WERI-Rb-1 (cell line): ENCODE measurements around the gene ALOX15B.
A peak's percentile ranks its signal among the peaks of the same experiment; 100 is the strongest.

Source experiments
- DNase-seq: peaks from one replicate; pipeline ENCODE4 v3.0.0-alpha.2; 2020
- H3K27ac ChIP-seq: fragments of 250-450 bp; sonication (Bioruptor Pico); 2 replicates; pipeline ENCODE4 v1.5.1; 2020; ENCODE audit warnings: mild to moderate bottlenecking, moderate library complexity
- H3K27me3 ChIP-seq: fragments of 250-450 bp; sonication (Bioruptor Pico); 2 replicates; pipeline ENCODE4 v1.5.1; 2021; ENCODE audit warnings: mild to moderate bottlenecking, low read depth, moderate library complexity; ENCODE audit not compliant: insufficient read depth, severe bottlenecking
- H3K36me3 ChIP-seq: fragments of 250-450 bp; sonication (Bioruptor Pico); 2 replicates; pipeline ENCODE4 v1.5.1; 2020; ENCODE audit warnings: mild to moderate bottlenecking, moderate library complexity
- H3K4me3 ChIP-seq: 2 replicates; pipeline ENCODE4 v1.5.1; 2011; ENCODE audit warnings: low read depth, mild to moderate bottlenecking, control low read depth, low read length
- H3K9me3 ChIP-seq: fragments of 250-450 bp; sonication (Bioruptor Pico); 2 replicates; pipeline ENCODE4 v1.5.1; 2021; ENCODE audit warnings: mild to moderate bottlenecking, moderate library complexity; ENCODE audit not compliant: severe bottlenecking
- CTCF ChIP-seq: IDR thresholded peaks from 2 replicates; pipeline ENCODE4 v1.5.1; 2011; ENCODE audit warnings: low read depth, mild to moderate bottlenecking, control low read depth, inconsistent platforms, low read length

The ALOX15B gene

DNA sequence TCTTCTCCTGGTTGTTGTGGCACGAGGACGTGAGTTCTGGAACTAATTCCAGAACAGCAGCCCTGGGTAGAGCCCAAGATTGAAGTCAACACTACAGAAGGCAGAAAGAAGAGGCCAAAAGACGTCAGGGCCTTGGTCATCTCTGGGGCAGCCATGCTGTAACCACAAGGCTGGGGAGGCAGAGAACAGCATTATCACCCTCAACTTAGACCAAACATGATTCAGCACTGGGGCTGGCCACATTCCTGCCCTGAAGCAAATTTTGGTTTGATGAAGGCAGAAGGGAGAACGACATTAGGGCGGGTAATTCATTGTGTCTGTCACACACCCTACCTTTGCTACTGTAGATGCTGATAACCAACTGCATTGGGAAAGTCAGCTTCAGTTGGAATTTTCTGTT is 9.7 kb upstream of the ALOX15B start:
- Histone ChIP-seq H3K27me3 (peaks cover 11% of the 10 kb centered on the region), H3K36me3 (no peaks in the 10 kb centered on the region), H3K9me3 (no peaks in the 10 kb centered on the region), H3K4me3 (no peak overlapping the region), H3K27ac (no peak overlapping the region)
- no peak for DNase-seq
- TF ChIP-seq CTCF: no peak

- no peak for DNase-seq
- Histone ChIP-seq H3K4me3 (no peak overlapping the region), H3K27ac (no peak overlapping the region), H3K36me3 (no peaks in the 10 kb centered on the region), H3K9me3 (no peaks in the 10 kb centered on the region), H3K27me3 (peaks cover 11% of the 10 kb centered on the region)
- TF ChIP-seq CTCF: no peak
Observed at GRCh38 chr17:8031261-8031661, 7.6 kb upstream of the ALOX15B start.

DNA sequence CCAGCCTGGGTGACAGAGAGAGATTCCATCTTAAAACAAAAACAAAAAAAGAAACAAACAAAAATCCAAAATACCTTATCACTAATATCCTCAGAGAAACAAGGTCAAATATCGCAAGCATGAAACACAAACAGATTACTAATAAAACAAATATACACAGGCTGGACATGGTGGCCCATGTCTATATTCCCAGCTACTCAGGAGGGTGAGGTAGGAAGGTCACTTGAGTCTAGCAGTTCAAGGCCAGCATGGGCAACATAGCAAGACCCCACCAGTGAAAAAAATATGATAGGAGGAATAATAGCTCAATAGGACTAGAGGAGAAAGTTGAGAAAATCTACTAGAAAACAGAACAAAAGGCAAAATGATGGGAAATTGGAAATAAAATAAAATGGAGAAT is 6.9 kb upstream of the ALOX15B start:
- Histone ChIP-seq H3K9me3 (no peaks in the 10 kb centered on the region), H3K27ac (no peak overlapping the region), H3K36me3 (no peaks in the 10 kb centered on the region), H3K27me3 (peaks cover 9% of the 10 kb centered on the region), H3K4me3 (no peak overlapping the region)
- DNase-seq: no peak
- no peak for TF ChIP-seq CTCF

DNA sequence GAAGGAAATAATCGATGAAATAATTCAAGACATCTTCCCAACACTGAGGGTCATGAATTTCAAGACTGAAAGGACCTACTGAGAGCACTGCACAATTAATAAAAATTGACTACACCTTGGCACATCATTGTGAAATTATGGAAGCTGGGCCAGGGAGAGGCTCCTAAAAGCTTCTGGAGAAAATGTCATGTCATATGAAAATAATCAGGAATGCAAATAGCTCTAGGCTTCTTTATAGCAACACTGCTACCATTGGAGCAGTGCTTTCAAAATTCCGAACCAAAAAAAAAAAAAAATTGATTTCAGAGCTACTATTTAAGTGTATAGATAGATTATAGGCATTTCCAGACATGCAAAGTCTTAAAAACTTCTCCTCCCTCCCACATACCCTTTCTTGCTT is 6.4 kb upstream of the ALOX15B start:
- no peaks in the 10 kb centered on the region for H3K36me3 ChIP-seq
- H3K27ac ChIP-seq: no peak overlapping the region
- H3K27me3 ChIP-seq: peaks cover 4% of the 10 kb centered on the region
- H3K4me3 ChIP-seq: no peak overlapping the region
- no peak for DNase-seq
- no peak for TF ChIP-seq CTCF
- no peaks in the 10 kb centered on the region for H3K9me3 ChIP-seq

DNA sequence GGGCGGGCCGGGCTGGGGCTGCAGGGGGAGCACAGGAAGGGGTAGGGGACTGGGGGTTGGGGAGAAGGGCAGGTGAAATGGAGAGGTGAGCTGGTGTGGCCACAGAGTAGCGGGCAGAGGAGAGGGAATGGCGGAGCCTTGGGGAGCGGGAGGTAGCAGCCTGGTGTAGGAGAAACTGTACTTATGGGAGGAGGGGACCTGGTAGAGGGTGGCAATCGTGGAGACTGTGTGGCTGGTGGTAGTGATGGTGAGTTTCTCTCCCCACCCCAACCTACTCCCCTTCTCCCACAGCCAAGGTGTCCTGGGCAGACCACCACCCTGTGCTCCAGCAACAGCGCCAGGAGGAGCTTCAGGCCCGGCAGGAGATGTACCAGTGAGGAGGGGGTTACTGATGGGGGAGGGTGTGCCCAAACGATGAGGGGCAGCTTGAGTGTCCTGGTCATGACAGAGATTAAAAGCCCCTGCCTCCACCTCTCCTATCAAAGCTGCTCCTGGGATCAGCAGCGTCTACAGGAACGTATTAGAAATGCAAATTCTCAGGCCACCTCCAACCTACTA is 831 bp downstream of the ALOX15B start:
- no peak for TF ChIP-seq CTCF
- H3K9me3 ChIP-seq: no peaks in the 10 kb centered on the region
- no peaks in the 10 kb centered on the region for H3K27me3 ChIP-seq
- no peak overlapping the region for H3K27ac ChIP-seq
- no peaks in the 10 kb centered on the region for H3K36me3 ChIP-seq
- DNase-seq: no peak
- H3K4me3 ChIP-seq: no peak overlapping the region

GRCh38 chr17:8041249-8041928 is 2.5 kb downstream of the ALOX15B start:
- no peaks in the 10 kb centered on the region for H3K9me3 ChIP-seq
- peak; percentile 53 for DNase-seq

More at GRCh38 chr17:8041249-8041928, 2.5 kb downstream of the ALOX15B start:
- Histone ChIP-seq H3K27ac (no peak overlapping the region), H3K27me3 (no peaks in the 10 kb centered on the region), H3K36me3 (no peaks in the 10 kb centered on the region), H3K4me3 (no peak overlapping the region)
- peak; percentile 67 for TF ChIP-seq CTCF
